IMR-90 (cell line): ENCODE measurements around the gene KCTD19. TPM values are rescaled to one million over a fixed set of nuclear protein-coding genes. Genes with fewer than 3 reads are reported as not detected.

Experiments
- ATAC-seq: fragments of 200-7000 bp; cut with Tn5 transposase; 2 replicates; pipeline ENCODE4 v1.9.1; 2020; ENCODE audit warnings: low read depth, mild to moderate bottlenecking, moderate library complexity
- BruUV-seq: library from RNA; stranded (reverse); fragments of 400-500 nt; replicated peaks from 2 replicates; lab custom pipeline; 2021; lab: Mats Ljungman, UMichigan
- CTCF ChIA-PET: fragments of 300-600 bp; formaldehyde crosslinking; extraction: SDS; loops from one replicate; lab custom pipeline; 2021; ENCODE audit warnings: antibody characterized with exemption; lab: Yijun Ruan, JAX
- POLR2A ChIA-PET: fragments of 300-600 bp; sonication (Branson Sonifier 250); formaldehyde crosslinking; loops from one replicate; lab custom pipeline; 2022; ENCODE audit warnings: antibody characterized with exemption; ENCODE audit not compliant: unreplicated experiment; lab: Charles Lee
- DNase-seq: peaks from one replicate; pipeline ENCODE4 v3.0.0; 2013
- H2AFZ ChIP-seq: replicated peaks from 2 replicates; pipeline ENCODE3; 2013; ENCODE audit warnings: low read length, mild to moderate bottlenecking; ENCODE audit not compliant: poor library complexity
- H2AK5ac ChIP-seq: 2 replicates; pipeline ENCODE4 v1.6.1; 2013; ENCODE audit warnings: low read depth, low read length, inconsistent platforms
- H2AK9ac ChIP-seq: replicated peaks from 2 replicates; pipeline ENCODE3; 2013; ENCODE audit warnings: mild to moderate bottlenecking, low read depth, low read length, moderate library complexity; ENCODE audit not compliant: poor library complexity
- H2BK120ac ChIP-seq: 2 replicates; pipeline ENCODE4 v1.6.1; 2013; ENCODE audit warnings: low read depth, low read length, inconsistent platforms
- H2BK15ac ChIP-seq: 3 replicates; pipeline ENCODE4 v1.6.1; 2013; ENCODE audit warnings: low read depth, low read length, inconsistent platforms
- H2BK20ac ChIP-seq: 2 replicates; pipeline ENCODE4 v1.6.1; 2013; ENCODE audit warnings: low read depth, mild to moderate bottlenecking, inconsistent platforms, low read length, moderate library complexity
- H2BK5ac ChIP-seq: 2 replicates; pipeline ENCODE4 v1.6.1; 2013; ENCODE audit warnings: mild to moderate bottlenecking, low read depth, low read length, inconsistent platforms; ENCODE audit not compliant: poor library complexity, severe bottlenecking
- H3K14ac ChIP-seq: replicated peaks from 2 replicates; pipeline ENCODE4 v1.6.1; 2013; ENCODE audit warnings: low read depth, low read length, inconsistent platforms
- H3K18ac ChIP-seq: 2 replicates; pipeline ENCODE4 v1.6.1; 2013; ENCODE audit warnings: low read depth, low read length, control low read depth
- H3K23ac ChIP-seq: 2 replicates; pipeline ENCODE4 v1.6.1; 2013; ENCODE audit warnings: low read depth, low read length, inconsistent platforms
- H3K27ac ChIP-seq: 2 replicates; pipeline ENCODE4 v1.5.1; 2013; ENCODE audit warnings: mild to moderate bottlenecking, control low read depth, low read length; ENCODE audit not compliant: insufficient read depth
- H3K27me3 ChIP-seq: 2 replicates; pipeline ENCODE4 v1.6.1; 2013; ENCODE audit warnings: low read length; ENCODE audit not compliant: control insufficient read depth, insufficient read depth
- H3K36me3 ChIP-seq: 2 replicates; pipeline ENCODE4 v1.6.1; 2013; ENCODE audit warnings: low read length, mixed read lengths; ENCODE audit not compliant: control insufficient read depth, insufficient read depth
- H3K4ac ChIP-seq: 2 replicates; pipeline ENCODE4 v1.6.1; 2013; ENCODE audit warnings: low read depth, low read length, inconsistent platforms
- H3K4me1 ChIP-seq: 2 replicates; pipeline ENCODE4 v1.6.1; 2013; ENCODE audit warnings: low read length, mixed read lengths; ENCODE audit not compliant: control insufficient read depth, insufficient read depth
- H3K4me2 ChIP-seq: 2 replicates; pipeline ENCODE4 v1.6.1; 2013; ENCODE audit warnings: low read depth, mild to moderate bottlenecking, control low read depth, low read length, moderate library complexity
- H3K4me3 ChIP-seq: 2 replicates; pipeline ENCODE4 v1.5.1; 2013; ENCODE audit warnings: low read depth, mild to moderate bottlenecking, control low read depth, low read length, moderate library complexity; ENCODE audit not compliant: insufficient read depth
- H3K56ac ChIP-seq: 2 replicates; pipeline ENCODE4 v1.6.1; 2013; ENCODE audit warnings: low read length, inconsistent platforms; ENCODE audit not compliant: insufficient read depth; ENCODE audit errors: extremely low read depth
- H3K79me1 ChIP-seq, 2 experiments: 2 replicates each; pipeline ENCODE4 v1.6.1; 2013; ENCODE audit warnings: low read length in 2 of 2, inconsistent platforms in 1 of 2, low read depth in 1 of 2
- H3K9ac ChIP-seq: 2 replicates; pipeline ENCODE4 v1.6.1; 2013; ENCODE audit warnings: low read depth, low read length, control low read depth
- H3K9me1 ChIP-seq: 2 replicates; pipeline ENCODE4 v1.6.1; 2013; ENCODE audit warnings: low read length, inconsistent platforms; ENCODE audit not compliant: insufficient read depth
- H3K9me3 ChIP-seq: 2 replicates; pipeline ENCODE4 v1.6.1; 2013; ENCODE audit warnings: low read length; ENCODE audit not compliant: control insufficient read depth, insufficient read depth
- H4K20me1 ChIP-seq: 2 replicates; pipeline ENCODE4 v1.6.1; 2013; ENCODE audit warnings: low read length, inconsistent platforms; ENCODE audit not compliant: insufficient read depth
- H4K5ac ChIP-seq: 2 replicates; pipeline ENCODE4 v1.6.1; 2013; ENCODE audit warnings: mild to moderate bottlenecking, low read depth, low read length, control low read depth
- H4K8ac ChIP-seq, 2 experiments: 2 replicates each; pipeline ENCODE4 v1.6.1; 2013; ENCODE audit warnings: low read depth in 2 of 2, low read length in 2 of 2, control low read depth in 1 of 2, inconsistent platforms in 1 of 2
- H4K91ac ChIP-seq: 2 replicates; pipeline ENCODE4 v1.6.1; 2013; ENCODE audit warnings: low read depth, low read length, inconsistent platforms; ENCODE audit not compliant: insufficient read depth
- CHD1 ChIP-seq: IDR thresholded peaks from 2 replicates; pipeline ENCODE4 v1.6.1; 2012; ENCODE audit warnings: low read depth, low read length, improper control_type of control experiment
- FOS ChIP-seq: fragments of 150-350 bp; IDR thresholded peaks from 2 replicates; pipeline ENCODE4 v1.6.1; 2016; ENCODE audit warnings: low read depth, low read length
- MAFK ChIP-seq: IDR thresholded peaks from 2 replicates; pipeline ENCODE4 v1.6.1; 2012; ENCODE audit warnings: low read depth, low read length, improper control_type of control experiment
- MAZ ChIP-seq: IDR thresholded peaks from 2 replicates; pipeline ENCODE4 v1.6.1; 2012; ENCODE audit warnings: low read depth, mild to moderate bottlenecking, low read length, improper control_type of control experiment, moderate library complexity, borderline replicate concordance
- MXI1 ChIP-seq: IDR thresholded peaks from 2 replicates; pipeline ENCODE4 v1.6.1; 2012; ENCODE audit warnings: low read depth, mild to moderate bottlenecking, low read length, moderate library complexity, borderline replicate concordance
- NFE2L2 ChIP-seq: fragments of 150-350 bp; IDR thresholded peaks from 2 replicates; pipeline ENCODE4 v1.6.1; 2016; ENCODE audit warnings: low read depth, mild to moderate bottlenecking, low read length
- POLR2A ChIP-seq: IDR thresholded peaks from 2 replicates; pipeline ENCODE4 v1.6.1; 2012; ENCODE audit warnings: mild to moderate bottlenecking, low read depth, low read length
- RCOR1 ChIP-seq: IDR thresholded peaks from 2 replicates; pipeline ENCODE4 v1.6.1; 2012; ENCODE audit warnings: mild to moderate bottlenecking, low read length, improper control_type of control experiment; ENCODE audit not compliant: insufficient replicate concordance
- RFX5 ChIP-seq: IDR thresholded peaks from 2 replicates; pipeline ENCODE4 v1.8.0; 2012; ENCODE audit warnings: low read depth, mild to moderate bottlenecking, low read length, moderate library complexity
- WGBS, 2 experiments: methylation state at CpG; one replicate each; pipeline versions ENCODE4 v1.1.5 to v1.1.7; 2013; ENCODE audit warnings: missing lambda C conversion rate in 2 of 2; ENCODE audit not compliant: insufficient read length in 1 of 2; ENCODE audit errors: extremely low coverage in 2 of 2; 5-methylcytosine and 5-hydroxymethylcytosine counted together
- dilution Hi-C: fragments of 300-500 bp; cut with HindIII; formaldehyde crosslinking; loops from one replicate; pipeline ENCODE4 v1.14.3; 2018; ENCODE audit warnings: low sequenced_read_pairs; ENCODE audit not compliant: unreplicated experiment
- in situ Hi-C: fragments of 300-500 bp; cut with MboI; formaldehyde crosslinking; loops from 3 replicates; pipeline ENCODE4 v1.14.3; 2019; ENCODE audit warnings: low sequenced_read_pairs, inconsistent platforms, mixed read lengths
- intact Hi-C: fragments of 100-400 bp; cut with micrococcal nuclease; formaldehyde crosslinking; loops from 2 replicates; pipeline ENCODE4 v1.10.0; 2022
- polyA plus RNA-seq, 3 experiments: library from polyadenylated mRNA; depleted of rRNA; stranded (reverse); fragments of >200 nt; gene quantifications; 2 replicates each; pipeline ENCODE4 v1.2.3, GENCODE V29; 2012; ENCODE audit warnings: low replicate concordance in 1 of 3
- total RNA-seq: library from RNA; depleted of rRNA; stranded (reverse); fragments of >200 nt; gene quantifications from 2 replicates; pipeline ENCODE4 v1.2.3, GENCODE V29; 2012
- TF ChIP-seq, protein P1 (sequence below): conservative IDR thresholded peaks from 2 replicates; pipeline ENCODE4 v1.5.1; 2012; ENCODE audit warnings: mild to moderate bottlenecking, low read depth, low read length, improper control_type of control experiment
- TF ChIP-seq, protein P2 (sequence below): fragments of 150-350 bp; IDR thresholded peaks from 2 replicates; pipeline ENCODE4 v1.6.1; 2017; ENCODE audit warnings: mild to moderate bottlenecking, antibody characterized with exemption, low read length, low read depth

KCTD19 gene
- total and polyA plus RNA-seq, 2 of the 4 experiments (the other 2 are of a cell fraction), result under 0.01 to 0.07 TPM

- peak overlapping the region; percentile 48; the same call in 1 of the 2 replicates for H3K27ac ChIP-seq
- BruUV-seq, result no TSS peak
- peak overlapping the region; percentile 66 for H4K5ac ChIP-seq
Observed at GRCh38 chr16:67249178-67250044, 77.1 kb downstream of the KCTD19 start.

More at GRCh38 chr16:67249178-67250044, 77.1 kb downstream of the KCTD19 start:
- POLR2A ChIA-PET, result interaction anchor here (0.6 to 0.7 kb wide), 2 partner anchors 11 to 205 kb away, joined by 3 read pairs; no protein-coding TSS in a partner anchor
- Histone ChIP-seq H4K20me1 (no peaks in the 10 kb centered on the region; the same call in 1 of the 2 replicates), H2BK5ac (peak overlapping the region; percentile 11), H3K23ac (peak overlapping the region; percentile 88), H2AK9ac (peak overlapping the region; percentile 83), H3K36me3 (no peaks in the 10 kb centered on the region), H2AFZ (peak overlapping the region; percentile 90), H3K14ac (peak overlapping the region; percentile 67), H3K4me3 (peak overlapping the region; percentile 59), H4K8ac (peak overlapping the region; percentile 35 to 83; a peak in 3 of 4 replicates), H3K4ac (peak overlapping the region; percentile 51), H3K9ac (peak overlapping the region; percentile 55), H3K9me1 (peaks cover 15% of the 10 kb centered on the region), H3K18ac (no peak overlapping the region), H2BK15ac (peak overlapping the region; percentile 19; the same call in 1 of the 3 replicates), H3K27me3 (no peaks in the 10 kb centered on the region), H4K91ac (peak overlapping the region; percentile 30), H3K9me3 (no peaks in the 10 kb centered on the region), H2BK20ac (0 out of 2 replicates have a peak overlapping the region, but pooled peaks have one; percentile 0), H3K4me2 (peak overlapping the region; percentile 78), H3K4me1 (peaks cover 29% of the 10 kb centered on the region), H2AK5ac (peak overlapping the region; percentile 30), H3K56ac (peak overlapping the region; percentile 49; the same call in 1 of the 2 replicates), H3K79me1 (peaks cover 3 to 44% of the 10 kb centered on the region in 2 experiments; a peak in 3 of 4 replicates), H2BK120ac (peak overlapping the region; percentile 4)
- no peak for TF ChIP-seq MAFK
- no peak for TF ChIP-seq RCOR1
- TF ChIP-seq NFE2L2, result no peak
- no peak for TF ChIP-seq POLR2A
- no peak for TF ChIP-seq MXI1
- TF ChIP-seq, protein P1, sequence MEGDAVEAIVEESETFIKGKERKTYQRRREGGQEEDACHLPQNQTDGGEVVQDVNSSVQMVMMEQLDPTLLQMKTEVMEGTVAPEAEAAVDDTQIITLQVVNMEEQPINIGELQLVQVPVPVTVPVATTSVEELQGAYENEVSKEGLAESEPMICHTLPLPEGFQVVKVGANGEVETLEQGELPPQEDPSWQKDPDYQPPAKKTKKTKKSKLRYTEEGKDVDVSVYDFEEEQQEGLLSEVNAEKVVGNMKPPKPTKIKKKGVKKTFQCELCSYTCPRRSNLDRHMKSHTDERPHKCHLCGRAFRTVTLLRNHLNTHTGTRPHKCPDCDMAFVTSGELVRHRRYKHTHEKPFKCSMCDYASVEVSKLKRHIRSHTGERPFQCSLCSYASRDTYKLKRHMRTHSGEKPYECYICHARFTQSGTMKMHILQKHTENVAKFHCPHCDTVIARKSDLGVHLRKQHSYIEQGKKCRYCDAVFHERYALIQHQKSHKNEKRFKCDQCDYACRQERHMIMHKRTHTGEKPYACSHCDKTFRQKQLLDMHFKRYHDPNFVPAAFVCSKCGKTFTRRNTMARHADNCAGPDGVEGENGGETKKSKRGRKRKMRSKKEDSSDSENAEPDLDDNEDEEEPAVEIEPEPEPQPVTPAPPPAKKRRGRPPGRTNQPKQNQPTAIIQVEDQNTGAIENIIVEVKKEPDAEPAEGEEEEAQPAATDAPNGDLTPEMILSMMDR, result no peak
- no peak for TF ChIP-seq CHD1
- TF ChIP-seq, protein P2, sequence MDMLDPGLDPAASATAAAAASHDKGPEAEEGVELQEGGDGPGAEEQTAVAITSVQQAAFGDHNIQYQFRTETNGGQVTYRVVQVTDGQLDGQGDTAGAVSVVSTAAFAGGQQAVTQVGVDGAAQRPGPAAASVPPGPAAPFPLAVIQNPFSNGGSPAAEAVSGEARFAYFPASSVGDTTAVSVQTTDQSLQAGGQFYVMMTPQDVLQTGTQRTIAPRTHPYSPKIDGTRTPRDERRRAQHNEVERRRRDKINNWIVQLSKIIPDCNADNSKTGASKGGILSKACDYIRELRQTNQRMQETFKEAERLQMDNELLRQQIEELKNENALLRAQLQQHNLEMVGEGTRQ, result no peak
- no peak for TF ChIP-seq RFX5
- TF ChIP-seq MAZ, result no peak; the same call in 1 of the 2 replicates
- TF ChIP-seq FOS, result no peak
- intact Hi-C loops, result loop anchor here (5.0 kb wide), 1 partner anchor 143 kb away; the partner anchor contains the start of gene TPPP3
- WGBS, 2 experiments, result 1% methylated on average over 12 of the region's 22 CpGs; no CpG with 5 or more reads in 1 of the 2 experiments
- dilution Hi-C loops, result no loop called here
- DNase-seq (peak; percentile 35), ATAC-seq (no peak)
- in situ Hi-C loops, result loop anchor here (10.0 kb wide), 1 partner anchor 205 kb away; no protein-coding TSS in a partner anchor
- CTCF ChIA-PET, result interaction anchor here (1.4 kb wide), 1 partner anchor 11 kb away, joined by 4 read pairs; no protein-coding TSS in a partner anchor
